ENCODE data around the gene C12orf57.
"Not testable (repeated sequence)": the region's sequence is repeated elsewhere in the genome, so short reads cannot be mapped to it uniquely, and the experiment has no call there.

The C12orf57 gene, protein sequence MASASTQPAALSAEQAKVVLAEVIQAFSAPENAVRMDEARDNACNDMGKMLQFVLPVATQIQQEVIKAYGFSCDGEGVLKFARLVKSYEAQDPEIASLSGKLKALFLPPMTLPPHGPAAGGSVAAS

DNA sequence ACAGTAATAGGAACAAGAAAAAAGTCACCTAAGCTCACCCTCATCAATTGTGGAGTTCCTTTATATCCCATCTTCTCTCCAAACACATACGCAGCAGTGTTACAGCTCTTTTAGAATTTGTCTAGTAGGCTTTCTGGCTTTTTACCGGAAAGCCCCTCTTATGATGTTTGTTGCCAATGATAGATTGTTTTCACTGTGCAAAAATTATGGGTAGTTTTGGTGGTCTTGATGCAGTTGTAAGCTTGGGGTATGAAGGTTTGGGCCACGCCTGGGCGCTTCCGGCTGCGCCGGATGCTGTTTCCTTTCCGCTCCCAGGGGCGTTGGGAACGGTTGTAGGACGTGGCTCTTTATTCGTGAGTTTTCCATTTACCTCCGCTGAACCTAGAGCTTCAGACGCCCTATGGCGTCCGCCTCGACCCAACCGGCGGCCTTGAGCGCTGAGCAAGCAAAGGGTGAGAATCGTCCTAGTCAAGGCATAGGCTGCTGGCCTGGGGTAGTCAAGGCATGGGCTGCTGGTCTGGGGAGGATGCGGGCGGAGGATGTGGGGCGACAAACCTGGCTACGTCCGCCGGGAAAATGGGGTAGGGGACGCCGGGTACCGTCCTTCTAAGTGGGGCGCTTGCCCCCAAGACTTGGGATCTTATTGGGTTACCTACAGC lies at the start of gene C12orf57, which contains the start of gene RNU7-1:
Gene C12orf57, plus strand, starts transcription at position 301 of the 659 bp plus-strand sequence. Its CDS starts 100 bp downstream, at position 401.
Gene RNU7-1, plus strand, starts transcription at position 95 of the 659 bp plus-strand sequence.
- DNase-seq (ENCODE audit: low read depth in 2 of 2) = no peak

- DNase-seq (ENCODE audit: low read depth in 2 of 2) = no peak
These were observed 49.5 kb upstream of the C12orf57 start for GRCh38 chr12:6894321-6894720.

DNA sequence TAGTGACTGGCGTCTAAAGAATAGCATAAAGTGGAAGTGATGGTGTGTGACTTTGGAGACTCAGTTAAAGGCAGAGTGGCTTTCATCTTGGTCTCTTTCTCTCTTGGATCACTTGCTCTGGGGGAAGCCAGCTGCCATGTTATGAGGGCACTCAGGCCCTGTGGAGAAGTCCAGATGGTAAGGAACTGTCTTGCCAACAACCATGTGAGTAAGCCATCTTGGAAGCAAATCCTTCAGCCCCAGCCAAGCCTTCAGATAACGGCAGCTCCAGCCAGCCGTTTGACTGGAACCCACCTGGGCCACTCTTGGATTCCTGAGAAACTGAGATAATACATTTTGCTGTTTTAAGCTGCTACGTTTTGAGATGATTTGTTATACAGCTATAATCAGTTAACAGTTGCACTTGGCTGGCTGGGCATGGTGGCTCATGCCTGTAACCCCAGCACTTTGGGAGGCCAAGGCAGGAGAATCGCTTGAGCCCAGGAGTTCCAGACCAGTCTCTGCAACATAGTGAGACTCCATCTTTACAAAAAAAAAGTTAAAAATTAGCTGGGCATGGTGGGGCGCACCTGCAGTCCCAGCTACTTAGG lies 46.9 kb upstream of the C12orf57 start:
- DNase-seq (ENCODE audit: low read depth in 2 of 2) = no peak

GRCh38 chr12:6899427-6899826 lies 44.4 kb upstream of the C12orf57 start:
- DNase-seq (ENCODE audit: low read depth in 2 of 2) = no peak

GRCh38 chr12:6899837-6900519 lies 43.8 kb upstream of the C12orf57 start:
- no peak for DNase-seq (ENCODE audit: low read depth in 2 of 2)

- DNase-seq (ENCODE audit: low read depth in 2 of 2) = no peak
These were observed 41.4 kb upstream of the C12orf57 start for GRCh38 chr12:6902448-6902847.

GRCh38 chr12:6903722-6904121 lies 40.1 kb upstream of the C12orf57 start:
- no peak for DNase-seq (ENCODE audit: low read depth in 2 of 2)

DNA sequence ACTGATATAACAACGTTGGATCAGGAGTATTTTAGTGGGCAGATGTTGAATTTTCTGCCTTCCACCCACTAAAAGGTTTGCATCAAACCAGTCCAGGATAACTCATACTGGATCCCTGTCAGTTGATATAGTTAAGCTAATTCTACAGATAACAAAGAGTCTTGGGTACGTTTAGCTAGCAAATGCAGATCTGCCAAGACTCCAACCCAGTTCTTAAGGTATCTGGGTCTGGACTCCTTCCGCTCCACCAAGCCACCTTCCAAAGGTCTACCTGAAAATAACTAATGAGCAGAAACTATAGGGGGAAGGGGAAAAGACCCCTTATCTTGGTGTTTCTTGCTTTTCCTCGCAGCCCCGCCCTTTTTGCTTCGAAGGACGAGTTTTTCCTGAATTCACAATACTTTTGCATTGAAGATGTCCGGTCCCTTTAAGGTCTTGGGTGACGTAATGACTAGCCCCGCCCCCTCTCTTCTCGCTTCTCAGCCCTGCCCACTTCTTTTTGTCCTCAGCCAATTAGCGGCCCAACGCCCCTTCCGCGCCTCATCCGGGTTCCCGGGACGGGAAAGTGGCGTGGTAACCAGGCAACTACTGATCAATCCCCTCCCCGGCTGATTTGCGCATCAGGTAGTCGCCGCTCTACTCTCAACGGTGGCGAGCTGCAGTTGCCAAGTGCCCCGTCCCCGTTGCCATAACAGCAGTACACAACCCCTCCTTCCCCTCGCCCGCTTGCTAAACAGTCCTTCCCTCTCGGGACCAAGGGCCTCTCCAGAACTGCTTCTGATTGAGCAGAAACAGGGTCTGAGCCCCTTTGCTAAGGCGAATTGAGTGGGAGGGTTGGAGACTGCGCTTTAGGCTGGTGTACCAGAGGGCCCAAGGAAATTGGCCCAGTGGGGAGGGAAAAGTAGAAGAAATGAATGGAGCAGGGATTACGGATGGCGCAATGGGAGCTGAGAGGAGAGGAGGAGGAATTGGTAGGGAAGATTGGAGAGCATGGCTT lies 39.2 kb upstream of the C12orf57 start, which contains the start of gene LRRC23:
Gene LRRC23, plus strand, starts transcription at position 543 of the 997 bp plus-strand sequence. CDS start 812 bp downstream, outside the sequence.
- DNase-seq (ENCODE audit: low read depth in 2 of 2) = peak; percentile 94 to 95

DNA sequence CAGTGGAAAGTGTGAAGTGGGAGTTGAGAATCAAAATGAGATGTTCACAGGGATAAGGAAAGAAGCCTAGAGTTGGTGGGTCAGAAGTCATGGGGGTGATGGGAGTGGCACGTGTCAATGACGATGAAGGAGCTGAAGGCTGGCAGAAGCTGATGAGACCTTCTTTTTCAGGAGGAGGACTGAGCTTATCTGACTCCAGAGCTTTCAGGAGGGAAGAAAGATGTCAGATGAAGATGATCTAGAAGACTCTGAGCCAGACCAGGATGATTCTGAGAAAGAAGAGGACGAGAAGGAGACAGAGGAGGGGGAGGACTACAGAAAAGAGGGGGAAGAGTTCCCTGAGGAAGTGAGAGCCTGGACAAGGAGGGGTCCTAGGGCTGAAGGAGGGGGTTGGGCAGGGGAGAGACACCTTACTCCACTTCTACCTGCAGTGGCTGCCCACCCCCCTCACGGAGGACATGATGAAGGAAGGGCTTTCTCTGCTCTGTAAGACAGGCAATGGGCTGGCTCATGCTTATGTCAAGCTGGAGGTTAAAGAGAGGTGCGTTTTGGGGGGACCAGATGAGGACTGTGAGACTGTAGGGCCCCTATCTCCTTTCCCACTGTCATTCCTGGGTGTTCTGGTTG lies 38.3 kb upstream of the C12orf57 start:
- DNase-seq (ENCODE audit: low read depth in 2 of 2) = no peak

DNA sequence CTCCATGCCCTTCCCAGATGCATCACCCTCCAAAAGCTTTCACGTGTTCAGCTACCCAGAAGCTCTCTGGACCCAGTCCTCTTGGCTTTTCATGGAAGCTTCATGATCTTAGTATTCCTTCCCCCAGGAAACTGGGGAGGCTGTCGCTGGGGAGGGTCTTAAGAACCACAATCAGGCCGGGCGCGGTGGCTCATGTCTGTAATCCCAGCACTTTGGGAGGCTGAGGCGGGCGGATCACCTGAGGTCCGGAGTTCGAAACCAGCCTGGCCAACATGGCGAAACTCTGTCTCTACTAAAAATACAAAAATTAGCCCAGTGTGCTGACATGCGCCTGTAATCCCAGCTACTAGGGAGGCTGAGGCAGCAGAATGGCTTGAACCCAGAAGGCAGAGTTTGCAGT lies 35.7 kb upstream of the C12orf57 start:
- DNase-seq (ENCODE audit: low read depth in 2 of 2) = not testable (repeated sequence)

DNA sequence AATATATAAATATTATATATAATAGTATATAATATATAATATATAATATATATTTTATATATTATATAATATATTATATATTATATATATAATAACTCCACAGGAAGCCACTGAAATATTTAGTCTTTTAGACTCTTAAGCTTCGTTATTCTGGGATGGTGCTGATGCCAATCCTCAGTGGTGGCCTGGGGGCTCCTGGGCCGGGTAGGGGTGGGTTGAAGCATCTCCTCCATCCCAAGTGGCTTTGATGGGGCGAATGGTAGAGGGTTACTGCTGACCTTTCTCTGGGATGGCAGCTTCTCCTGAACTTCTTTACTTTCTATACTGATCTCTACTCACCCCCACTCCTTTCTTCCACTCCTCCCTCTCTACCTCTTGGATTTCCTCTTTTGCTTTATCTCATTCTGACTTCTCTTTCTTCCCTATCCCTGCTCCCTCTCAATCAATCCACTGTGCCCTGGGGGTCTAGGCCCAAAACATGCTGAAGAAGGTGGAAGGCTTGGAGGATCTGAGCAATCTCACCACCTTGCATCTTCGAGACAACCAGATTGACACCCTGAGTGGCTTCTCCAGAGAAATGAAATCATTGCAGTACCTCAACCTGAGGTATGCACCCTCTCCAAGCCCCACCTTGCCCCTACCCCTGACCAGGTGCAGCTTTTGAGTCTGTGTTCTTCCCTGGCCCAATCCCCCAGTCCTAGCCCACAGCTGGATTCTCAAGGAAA lies 34.2 kb upstream of the C12orf57 start:
- DNase-seq (ENCODE audit: low read depth in 2 of 2) = no peak

DNA sequence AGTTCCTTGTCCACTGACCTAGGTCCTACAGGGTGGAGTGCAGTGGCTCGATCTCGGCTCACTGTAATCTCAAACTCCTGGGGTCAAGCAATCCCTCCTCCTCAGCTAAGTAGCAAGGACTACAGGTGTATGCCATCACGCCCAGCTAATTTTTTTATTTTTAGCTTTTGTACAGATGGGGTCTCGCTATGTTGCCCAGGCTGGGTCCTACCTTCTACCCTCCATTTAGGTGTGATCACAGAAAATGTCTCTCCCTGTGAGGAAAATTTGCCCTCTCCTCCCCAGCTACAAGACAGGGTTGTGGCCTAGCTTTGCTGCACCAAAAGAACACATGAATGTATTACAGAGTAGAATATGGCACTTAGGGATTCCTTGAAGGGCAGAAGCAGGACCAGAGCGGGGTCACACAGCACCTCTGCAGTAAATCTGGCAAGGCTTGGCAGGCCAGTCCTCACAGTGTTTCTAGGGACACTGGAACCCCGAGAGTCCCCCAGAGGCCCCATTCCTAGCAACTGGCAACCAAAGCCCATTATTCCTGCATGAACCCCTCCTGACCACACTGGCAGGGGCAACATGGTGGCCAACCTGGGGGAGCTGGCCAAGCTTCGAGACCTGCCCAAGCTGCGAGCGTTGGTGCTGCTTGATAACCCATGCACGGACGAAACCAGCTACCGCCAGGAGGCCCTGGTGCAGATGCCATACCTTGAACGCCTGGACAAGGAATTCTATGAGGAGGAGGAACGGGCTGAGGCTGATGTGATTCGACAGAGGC lies 31.5 kb upstream of the C12orf57 start:
- no peak for DNase-seq (ENCODE audit: low read depth in 2 of 2)

- peak; percentile 66 to 73 for DNase-seq (ENCODE audit: low read depth in 2 of 2)
These were observed 29.4 kb upstream of the C12orf57 start, which contains the start of gene ENO2 for GRCh38 chr12:6914246-6914946. ENO2 (plus strand) TSS chr12:6914580; CDS start chr12:6915833, 1,253 bp downstream.

GRCh38 chr12:6914947-6915788 lies 28.7 kb upstream of the C12orf57 start:
- no peak for DNase-seq (ENCODE audit: low read depth in 2 of 2)

GRCh38 chr12:6915789-6916285 lies 28.0 kb upstream of the C12orf57 start:
- no peak for DNase-seq (ENCODE audit: low read depth in 2 of 2)

DNA sequence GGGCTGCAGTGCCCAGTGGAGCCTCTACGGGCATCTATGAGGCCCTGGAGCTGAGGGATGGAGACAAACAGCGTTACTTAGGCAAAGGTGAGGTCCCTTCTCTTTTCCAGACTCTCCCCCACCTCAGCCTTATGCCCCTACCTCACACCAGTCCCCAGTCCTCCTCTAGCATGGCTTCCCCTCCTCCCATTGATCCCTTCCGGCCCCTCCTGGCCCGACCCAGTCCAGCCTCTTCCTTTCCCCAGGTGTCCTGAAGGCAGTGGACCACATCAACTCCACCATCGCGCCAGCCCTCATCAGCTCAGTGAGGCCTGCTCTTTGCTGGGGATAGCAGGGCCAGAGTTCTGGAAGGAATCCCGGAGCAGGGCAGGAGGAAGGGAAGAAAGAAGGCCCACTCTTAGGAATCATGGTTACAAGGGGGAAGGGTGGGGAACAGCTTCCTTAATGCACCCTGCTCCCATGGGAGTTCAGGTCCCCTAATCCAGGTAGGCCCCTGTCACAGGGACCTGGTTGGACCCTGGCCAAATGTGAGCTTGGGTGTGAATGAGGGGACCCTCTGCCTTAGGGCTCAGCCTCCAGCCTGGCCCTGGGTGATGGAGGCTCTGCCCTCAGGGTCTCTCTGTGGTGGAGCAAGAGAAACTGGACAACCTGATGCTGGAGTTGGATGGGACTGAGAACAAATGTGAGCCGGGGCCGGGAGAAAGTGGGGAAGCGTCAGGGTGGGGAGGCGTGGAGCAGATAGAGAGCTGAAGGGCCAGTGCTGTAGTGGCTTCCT lies 27.2 kb upstream of the C12orf57 start:
- no peak for DNase-seq (ENCODE audit: low read depth in 2 of 2)

Measured in activated CD8-positive, alpha-beta memory T cell treated with anti-CD3 and anti-CD28 coated beads for 4 hours (primary cell).